CD8-positive, alpha-beta memory T cell (primary cell): ENCODE measurements around the gene SPON1. TPM values are rescaled to one million over a fixed set of nuclear protein-coding genes. Genes with fewer than 3 reads are reported as not detected.

ENCODE experiments used
- CTCF ChIA-PET: fragments of 350-600 bp; sonication (Branson Sonifier 250); formaldehyde crosslinking; loops from one replicate; lab custom pipeline; 2021; ENCODE audit warnings: antibody characterized with exemption; lab: Charles Lee
- POLR2A ChIA-PET: fragments of 350-600 bp; sonication (Branson Sonifier 250); formaldehyde crosslinking; loops from one replicate; lab custom pipeline; 2021; ENCODE audit warnings: antibody characterized with exemption; lab: Charles Lee
- DNase-seq, 5 donors: peaks; one replicate each; pipeline versions ENCODE4 v3.0.0 to v3.0.0-alpha.2; 2020 to 2022; ENCODE audit warnings: mixed read lengths in 1 of 5
- H3K27ac ChIP-seq: one replicate; pipeline ENCODE4 v1.7.0; 2013; ENCODE audit warnings: low read depth, mild to moderate bottlenecking, low read length, moderate library complexity
- H3K27me3 ChIP-seq: 2 replicates; pipeline ENCODE4 v1.7.0; 2013; ENCODE audit warnings: low read length, mild to moderate bottlenecking; ENCODE audit not compliant: insufficient read depth, poor library complexity, severe bottlenecking
- H3K36me3 ChIP-seq: 2 replicates; pipeline ENCODE4 v1.7.0; 2013; ENCODE audit warnings: mild to moderate bottlenecking, low read length, moderate library complexity; ENCODE audit not compliant: insufficient read depth
- H3K4me1 ChIP-seq: 2 replicates; pipeline ENCODE4 v1.7.0; 2013; ENCODE audit warnings: mild to moderate bottlenecking, low read length, moderate library complexity; ENCODE audit not compliant: insufficient read depth
- H3K4me3 ChIP-seq: 2 replicates; pipeline ENCODE4 v1.7.0; 2013; ENCODE audit warnings: mild to moderate bottlenecking, low read length
- H3K9me3 ChIP-seq: 2 replicates; pipeline ENCODE4 v1.7.0; 2013; ENCODE audit warnings: mild to moderate bottlenecking, low read length
- H3K27ac Mint-ChIP-seq, 8 donors: one replicate each; pipeline ENCODE4 v1.8.0; 2020 to 2021; ENCODE audit warnings: mixed read lengths in 8 of 8, mild to moderate bottlenecking in 6 of 8, inconsistent platforms in 3 of 8, moderate library complexity in 3 of 8
- H3K27me3 Mint-ChIP-seq, 2 donors: one replicate each; pipeline ENCODE4 v1.8.0; 2020 to 2021; ENCODE audit warnings: mixed read lengths in 2 of 2, mild to moderate bottlenecking in 1 of 2, moderate library complexity in 1 of 2
- H3K36me3 Mint-ChIP-seq, 3 donors: one replicate each; pipeline ENCODE4 v1.8.0; 2020 to 2021; ENCODE audit warnings: mixed read lengths in 3 of 3, inconsistent platforms in 1 of 3, mild to moderate bottlenecking in 1 of 3
- H3K4me1 Mint-ChIP-seq, 3 donors: one replicate each; pipeline ENCODE4 v1.8.0; 2020 to 2021; ENCODE audit warnings: mixed read lengths in 3 of 3, inconsistent platforms in 1 of 3, mild to moderate bottlenecking in 1 of 3
- H3K4me3 Mint-ChIP-seq, 7 donors: one replicate each; pipeline ENCODE4 v1.8.0; 2020 to 2021; ENCODE audit warnings: mixed read lengths in 7 of 7, mild to moderate bottlenecking in 6 of 7, moderate library complexity in 4 of 7, inconsistent platforms in 2 of 7
- H3K9me3 Mint-ChIP-seq, 5 donors: one replicate each; pipeline ENCODE4 v1.8.0; 2020 to 2022; ENCODE audit warnings: mixed read lengths in 5 of 5, mild to moderate bottlenecking in 3 of 5, moderate library complexity in 2 of 5, inconsistent platforms in 1 of 5
- polyA plus RNA-seq: library from polyadenylated mRNA; unstranded; fragments of 300-500 nt; fragmentation: Illumina TruSeq; gene quantifications from one replicate; pipeline ENCODE4 v1.2.3, GENCODE V29; 2021
- total RNA-seq, 2 experiments: library from RNA; stranded (reverse); gene quantifications; one replicate each; pipeline ENCODE4 v1.2.3, GENCODE V29; 2021

The SPON1 gene
- total and polyA plus RNA-seq, 3 experiments from 2014 or later = 0.81 to 2.0 (median 0.97) TPM

- POLR2A ChIA-PET = no interaction called here
- Mint-ChIP-seq H3K27me3 (peaks cover 0 to 3% of the 10 kb centered on the region in 2 donors), H3K36me3 (peaks cover 7 to 38% (median 15%) of the 10 kb centered on the region in 3 donors), H3K4me3 (no peak overlapping the region), H3K4me1 (no peaks in the 10 kb centered on the region), H3K9me3 (no peaks in the 10 kb centered on the region), H3K27ac (peak overlapping the region in 1 of 8 donors; percentile 15)
- CTCF ChIA-PET = no interaction called here
- H3K4me1 ChIP-seq = no peaks in the 10 kb centered on the region
- H3K9me3 ChIP-seq = no peaks in the 10 kb centered on the region
- no peak for DNase-seq
- H3K4me3 ChIP-seq = no peak overlapping the region
- no peaks in the 10 kb centered on the region for H3K27me3 ChIP-seq
- H3K27ac ChIP-seq = no peak overlapping the region
- H3K36me3 ChIP-seq = no peaks in the 10 kb centered on the region
Measured at GRCh38 chr11:14261066-14261465, 298.5 kb downstream of the SPON1 start.

- H3K4me3 ChIP-seq = no peak overlapping the region
- peak overlapping the region in 2 of 8 donors; percentile 36 to 54 for H3K27ac Mint-ChIP-seq
- no peaks in the 10 kb centered on the region for H3K27me3 ChIP-seq
- no peaks in the 10 kb centered on the region for H3K9me3 Mint-ChIP-seq
- no peaks in the 10 kb centered on the region for H3K36me3 ChIP-seq
- no peaks in the 10 kb centered on the region for H3K4me1 ChIP-seq
- POLR2A ChIA-PET = no interaction called here
- DNase-seq = no peak
- H3K4me3 Mint-ChIP-seq = no peak overlapping the region
- H3K9me3 ChIP-seq = no peaks in the 10 kb centered on the region
- H3K36me3 Mint-ChIP-seq = peaks cover 13 to 42% (median 15%) of the 10 kb centered on the region in 3 donors
- no peaks in the 10 kb centered on the region for H3K4me1 Mint-ChIP-seq
- H3K27ac ChIP-seq = no peak overlapping the region
- CTCF ChIA-PET = interaction anchor here (1.5 kb wide), 1 partner anchor 11 kb away, joined by 3 read pairs; no protein-coding TSS in a partner anchor
- H3K27me3 Mint-ChIP-seq = peaks cover 0 to 3% of the 10 kb centered on the region in 2 donors
Measured at GRCh38 chr11:14262271-14262846, 299.8 kb downstream of the SPON1 start.

- POLR2A ChIA-PET = no interaction called here
- H3K27me3 Mint-ChIP-seq = no peaks in the 10 kb centered on the region
Measured at GRCh38 chr11:14264966-14265365, 302.4 kb downstream of the SPON1 start.

GRCh38 chr11:14266622-14267021, 304.1 kb downstream of the SPON1 start:
- no peak overlapping the region for H3K4me3 ChIP-seq
- Mint-ChIP-seq H3K36me3 (peaks cover 20 to 46% (median 22%) of the 10 kb centered on the region in 3 donors), H3K9me3 (no peaks in the 10 kb centered on the region), H3K27ac (peak overlapping the region in 1 of 8 donors; percentile 84), H3K4me3 (no peak overlapping the region), H3K27me3 (no peaks in the 10 kb centered on the region), H3K4me1 (peaks cover 18 to 21% (median 21%) of the 10 kb centered on the region in 3 donors)
- H3K9me3 ChIP-seq = no peaks in the 10 kb centered on the region
- H3K36me3 ChIP-seq = no peaks in the 10 kb centered on the region
- no peak for DNase-seq
- no peak overlapping the region for H3K27ac ChIP-seq
- peaks cover 18% of the 10 kb centered on the region for H3K4me1 ChIP-seq
- ChIA-PET CTCF (no interaction called here), POLR2A (no interaction called here)
- no peaks in the 10 kb centered on the region for H3K27me3 ChIP-seq

More at GRCh38 chr11:14264966-14265365, 302.4 kb downstream of the SPON1 start:
- H3K4me3 Mint-ChIP-seq = no peak overlapping the region
- H3K36me3 ChIP-seq = no peaks in the 10 kb centered on the region
- peaks cover 3 to 4% (median 4%) of the 10 kb centered on the region in 3 donors for H3K4me1 Mint-ChIP-seq
- no peak overlapping the region for H3K27ac ChIP-seq
- peaks cover 1% of the 10 kb centered on the region for H3K4me1 ChIP-seq
- peak overlapping the region in 1 of 8 donors; percentile 14 for H3K27ac Mint-ChIP-seq
- no peaks in the 10 kb centered on the region for H3K9me3 ChIP-seq
- no peak for DNase-seq
- peaks cover 20 to 51% (median 22%) of the 10 kb centered on the region in 3 donors for H3K36me3 Mint-ChIP-seq
- H3K9me3 Mint-ChIP-seq = no peaks in the 10 kb centered on the region
- no peaks in the 10 kb centered on the region for H3K27me3 ChIP-seq
- CTCF ChIA-PET = interaction anchor here (1.2 kb wide), 1 partner anchor 15 kb away, joined by 3 read pairs; no protein-coding TSS in a partner anchor
- H3K4me3 ChIP-seq = no peak overlapping the region

- Mint-ChIP-seq H3K27ac (peak overlapping the region in 2 of 8 donors; percentile 26 to 51), H3K36me3 (peaks cover 20 to 38% (median 22%) of the 10 kb centered on the region in 3 donors), H3K4me1 (peaks cover 26 to 29% (median 29%) of the 10 kb centered on the region in 3 donors), H3K27me3 (no peaks in the 10 kb centered on the region), H3K4me3 (no peak overlapping the region), H3K9me3 (no peaks in the 10 kb centered on the region)
- Histone ChIP-seq H3K36me3 (no peaks in the 10 kb centered on the region), H3K27me3 (no peaks in the 10 kb centered on the region), H3K9me3 (no peaks in the 10 kb centered on the region), H3K4me3 (no peak overlapping the region), H3K4me1 (peaks cover 26% of the 10 kb centered on the region), H3K27ac (no peak overlapping the region)
- no peak for DNase-seq
- ChIA-PET CTCF (no interaction called here), POLR2A (no interaction called here)
Measured at GRCh38 chr11:14267861-14268635, 305.5 kb downstream of the SPON1 start.

GRCh38 chr11:14269692-14270573, 307.4 kb downstream of the SPON1 start:
- no peaks in the 10 kb centered on the region for H3K9me3 ChIP-seq
- H3K4me3 ChIP-seq = no peak overlapping the region
- DNase-seq = no peak
- peaks cover 15 to 34% (median 23%) of the 10 kb centered on the region in 3 donors for H3K36me3 Mint-ChIP-seq
- peaks cover 26 to 29% (median 29%) of the 10 kb centered on the region in 3 donors for H3K4me1 Mint-ChIP-seq
- no peaks in the 10 kb centered on the region for H3K9me3 Mint-ChIP-seq
- no peaks in the 10 kb centered on the region for H3K36me3 ChIP-seq
- no peaks in the 10 kb centered on the region for H3K27me3 Mint-ChIP-seq
- ChIA-PET CTCF (interaction anchor here (0.7 kb wide), 1 partner anchor 9 kb away, joined by 3 read pairs; no protein-coding TSS in a partner anchor), POLR2A (no interaction called here)
- no peak overlapping the region for H3K27ac ChIP-seq
- H3K4me1 ChIP-seq = peaks cover 26% of the 10 kb centered on the region
- H3K4me3 Mint-ChIP-seq = peak overlapping the region in 5 of 7 donors; percentile 80 to 88 (median 81)
- H3K27ac Mint-ChIP-seq = peak overlapping the region in 7 of 8 donors; percentile 2 to 90 (median 36)
- H3K27me3 ChIP-seq = no peaks in the 10 kb centered on the region

- Histone ChIP-seq H3K9me3 (no peaks in the 10 kb centered on the region), H3K36me3 (no peaks in the 10 kb centered on the region), H3K27ac (no peak overlapping the region), H3K27me3 (no peaks in the 10 kb centered on the region), H3K4me1 (peaks cover 26% of the 10 kb centered on the region), H3K4me3 (peak overlapping the region; percentile 29)
- peak overlapping the region; percentile 2 to 94 (median 79) for H3K27ac Mint-ChIP-seq
- DNase-seq = peak in 1 of 5 donors; percentile 29
- ChIA-PET CTCF (no interaction called here), POLR2A (no interaction called here)
- H3K4me1 Mint-ChIP-seq = peaks cover 26 to 38% (median 34%) of the 10 kb centered on the region in 3 donors
- H3K4me3 Mint-ChIP-seq = peak overlapping the region; percentile 27 to 88 (median 80)
- no peaks in the 10 kb centered on the region for H3K9me3 Mint-ChIP-seq
- peaks cover 8 to 24% (median 21%) of the 10 kb centered on the region in 3 donors for H3K36me3 Mint-ChIP-seq
- H3K27me3 Mint-ChIP-seq = no peaks in the 10 kb centered on the region
Measured at GRCh38 chr11:14270690-14271542, 308.4 kb downstream of the SPON1 start.
